K562 (cell line): Measurements from ENCODE around the gene TRABD. TPM values are rescaled to one million over a fixed set of nuclear protein-coding genes. Genes with fewer than 3 reads are reported as not detected.

ENCODE experiments used
- ATAC-seq: fragments of 200-7000 bp; cut with Tn5 transposase; 3 replicates; pipeline ENCODE4 v1.9.1; 2020; ENCODE audit warnings: moderate library complexity
- BruUV-seq: library from RNA; stranded (reverse); fragments of 400-500 nt; replicated peaks from 2 replicates; lab custom pipeline; 2021; lab: Mats Ljungman, UMichigan
- CTCF ChIA-PET: fragments of 300-600 bp; formaldehyde crosslinking; extraction: SDS; loops from one replicate; lab custom pipeline; 2021; ENCODE audit warnings: low intra/inter-chr PET ratio; lab: Yijun Ruan, JAX
- POLR2A ChIA-PET: fragments of 300-600, 350-650 bp; sonication (Branson Sonifier 250); formaldehyde crosslinking; extraction: SDS; loops from one replicate; lab custom pipeline; 2021; ENCODE audit warnings: antibody characterized with exemption, inconsistent platforms; lab: Yijun Ruan, JAX
- DNase-seq, 4 experiments: peaks; one replicate each; pipeline versions ENCODE4 v3.0.0 to v3.0.0-alpha.2; 2011 to 2018; ENCODE audit warnings: low spot score in 3 of 4, mixed read lengths in 3 of 4; ENCODE audit errors: extremely low read depth in 1 of 4
- FAIRE-seq: peaks from 2 replicates; lab custom pipeline; 2011; peaks lifted over from hg19 to GRCh38; lab: Jason Lieb, UNC
- H2AFZ ChIP-seq: 2 replicates; pipeline ENCODE4 v1.6.0; 2011; ENCODE audit warnings: low read depth, low read length, control low read depth, inconsistent platforms
- H3K27ac ChIP-seq: fragments of 200-600 bp; 3 replicates; pipeline ENCODE4 v1.8.0; 2011; ENCODE audit warnings: low read depth, mild to moderate bottlenecking, control low read depth, inconsistent platforms, low read length, moderate library complexity, mixed read lengths; ENCODE audit errors: extremely low read depth
- H3K27me3 ChIP-seq, 2 experiments: fragments of 300-600 bp in 1 of 2; 2 replicates in 1 of 2; 3 replicates in 1 of 2; pipeline versions ENCODE4 v1.6.0 to v1.8.0; 2011; ENCODE audit warnings: inconsistent platforms in 2 of 2, low read length in 2 of 2, mild to moderate bottlenecking in 1 of 2, mixed read lengths in 1 of 2, moderate library complexity in 1 of 2; ENCODE audit not compliant: control insufficient read depth in 2 of 2, insufficient read depth in 2 of 2
- H3K36me3 ChIP-seq: fragments of 300-600 bp; 3 replicates; pipeline ENCODE4 v1.8.0; 2011; ENCODE audit warnings: mild to moderate bottlenecking, low read length, inconsistent platforms; ENCODE audit not compliant: control insufficient read depth, insufficient read depth
- H3K4me1 ChIP-seq, 2 experiments: fragments of 200-600 bp in 1 of 2; replicated peaks in 1 of 2; 2 replicates in 1 of 2; 3 replicates in 1 of 2; pipeline versions ENCODE4 v1.5.1 to v1.8.0; 2011; ENCODE audit warnings: inconsistent platforms in 2 of 2, low read length in 2 of 2, mild to moderate bottlenecking in 1 of 2, mixed read lengths in 1 of 2, moderate library complexity in 1 of 2; ENCODE audit not compliant: control insufficient read depth in 2 of 2, insufficient read depth in 2 of 2
- H3K4me2 ChIP-seq: 2 replicates; pipeline ENCODE4 v1.6.1; 2011; ENCODE audit warnings: low read length, control low read depth, inconsistent platforms, mixed read lengths; ENCODE audit not compliant: insufficient read depth
- H3K4me3 ChIP-seq: fragments of 200-600 bp; sonication (generic), shearing (Covaris generic); 2 replicates; pipeline ENCODE4 v1.5.1; 2016; ENCODE audit warnings: control low read depth, inconsistent platforms
- H3K79me2 ChIP-seq: fragments of 200-600 bp; 3 replicates; pipeline ENCODE4 v1.8.0; 2011; ENCODE audit warnings: low read length, inconsistent platforms; ENCODE audit not compliant: control insufficient read depth, insufficient read depth
- H3K9ac ChIP-seq, 2 experiments: 2 replicates each; pipeline versions ENCODE4 v1.6.0 to v1.6.1; 2011; ENCODE audit warnings: low read depth in 2 of 2, low read length in 2 of 2, control low read depth in 1 of 2, inconsistent platforms in 1 of 2, mild to moderate bottlenecking in 1 of 2, mixed read lengths in 1 of 2; ENCODE audit not compliant: insufficient read depth in 1 of 2
- H3K9me1 ChIP-seq: one replicate; pipeline ENCODE4 v1.6.0; 2011; ENCODE audit warnings: inconsistent platforms, mild to moderate bottlenecking, low read length, moderate library complexity; ENCODE audit not compliant: control insufficient read depth, insufficient read depth
- H3K9me3 ChIP-seq: replicated peaks from 2 replicates; pipeline ENCODE4 v1.5.1; 2011; ENCODE audit warnings: low read depth, low read length, inconsistent platforms; ENCODE audit not compliant: control insufficient read depth, insufficient read depth
- H4K20me1 ChIP-seq: replicated peaks from 2 replicates; pipeline ENCODE4 v1.6.1; 2011; ENCODE audit warnings: low read length, inconsistent platforms, mixed read lengths; ENCODE audit not compliant: control insufficient read depth, insufficient read depth
- POLR2G ChIP-seq: fragments of 200-400 bp; formaldehyde crosslinking; IDR thresholded peaks from 2 replicates; pipeline ENCODE4 v1.6.1; 2017; ENCODE audit warnings: low read depth, mild to moderate bottlenecking, antibody characterized with exemption, low read length, moderate library complexity
- TAF7 ChIP-seq: fragments of 450-650 bp; IDR thresholded peaks from 2 replicates; pipeline ENCODE4 v1.6.1; 2016; ENCODE audit warnings: missing genetic modification characterization, missing compliant biosample characterization
- WGBS: fragments of 100-300 bp; shearing (Covaris generic); methylation state at CpG from one replicate; pipeline ENCODE4 v1.1.6; 2016; ENCODE audit warnings: low coverage, mixed read lengths; ENCODE audit not compliant: insufficient coverage; ENCODE audit errors: missing lambda C conversion rate; 5-methylcytosine and 5-hydroxymethylcytosine counted together
- in situ Hi-C: fragments of 300-500 bp; cut with MboI; formaldehyde crosslinking; loops from 4 replicates; pipeline ENCODE4 v1.15.0; 2018; ENCODE audit warnings: inconsistent platforms, mixed read lengths
- intact Hi-C: fragments of 100-400 bp; cut with micrococcal nuclease; formaldehyde crosslinking; loops from 2 replicates; pipeline ENCODE4 v1.14.2; 2022
- polyA plus RNA-seq, 8 experiments: library from polyadenylated mRNA; depleted of rRNA in 4 of 8; stranded (reverse) in 5 of 8; unstranded in 3 of 8; fragments of >200 nt; fragmentation: Nextera tagmentation in 2 of 8; fragmentation: Illumina TruSeq in 1 of 8; extraction: Ambion mirVana in 2 of 8; extraction: Trizol in 1 of 8; gene quantifications; 2 replicates each; pipeline versions ENCODE4 v1.2.1 to v1.2.3, GENCODE V29; 2011 to 2014; ENCODE audit warnings: inconsistent platforms in 1 of 8, missing spikeins in 1 of 8
- total RNA-seq, 7 experiments: library from RNA; depleted of rRNA in 6 of 7; stranded (reverse); fragments of >200 nt in 6 of 7; fragmentation: Illumina TruSeq in 2 of 7; extraction: Trizol in 2 of 7; gene quantifications; 2 replicates each; pipeline versions ENCODE4 v1.2.1 to v1.2.3, GENCODE V29; 2011 to 2021; ENCODE audit warnings: low replicate concordance in 1 of 7
- TF ChIP-seq, protein P1 (sequence below): sonication (generic); formaldehyde crosslinking; IDR thresholded peaks from 2 replicates; pipeline ENCODE4 v1.8.1; 2023; ENCODE audit warnings: mild to moderate bottlenecking, missing genetic modification reagents

Gene TRABD
- total and polyA plus RNA-seq, 9 of the 15 experiments (the other 6 are each of a cell fraction or from before 2014, with no cell fraction given): 0.08 to 62.9 (median 14.0) TPM

DNA sequence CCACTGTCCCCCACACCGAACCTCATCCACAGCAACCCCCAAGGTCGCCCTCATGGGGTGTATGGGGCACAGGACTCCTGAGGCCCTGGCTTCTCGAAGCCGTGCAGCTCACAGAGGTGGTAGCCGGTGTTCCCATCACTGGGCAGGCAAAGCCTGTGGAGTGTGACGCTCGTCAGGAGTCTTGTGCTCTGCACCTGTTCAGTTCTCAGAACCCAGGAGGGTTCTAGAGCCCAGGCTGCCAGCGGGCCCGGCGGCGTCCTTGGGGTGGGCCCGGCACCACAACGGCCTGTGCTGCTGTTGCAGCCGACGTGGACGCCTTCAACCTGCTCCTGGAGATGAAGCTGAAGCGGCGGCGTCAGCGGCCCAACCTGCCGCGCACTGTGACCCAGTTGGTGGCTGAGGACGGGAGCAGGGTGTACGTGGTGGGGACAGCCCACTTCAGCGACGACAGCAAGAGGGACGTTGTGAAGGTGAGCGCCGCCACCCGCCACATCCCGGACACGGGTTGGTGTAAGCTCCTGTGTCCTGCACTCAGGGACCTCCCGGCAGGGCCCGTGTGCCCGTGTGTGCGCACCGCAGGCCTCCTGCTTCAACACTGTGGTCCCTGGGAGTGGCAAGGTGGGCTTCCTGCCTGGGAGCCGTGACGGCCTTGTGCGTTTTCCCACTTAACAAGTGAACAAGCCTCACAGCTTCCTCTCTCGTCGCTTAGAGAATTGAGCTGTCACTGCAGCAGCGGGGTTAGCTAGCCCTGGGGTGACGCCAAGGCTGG is 8.5 kb downstream of the TRABD start:
- TF ChIP-seq, protein P1, sequence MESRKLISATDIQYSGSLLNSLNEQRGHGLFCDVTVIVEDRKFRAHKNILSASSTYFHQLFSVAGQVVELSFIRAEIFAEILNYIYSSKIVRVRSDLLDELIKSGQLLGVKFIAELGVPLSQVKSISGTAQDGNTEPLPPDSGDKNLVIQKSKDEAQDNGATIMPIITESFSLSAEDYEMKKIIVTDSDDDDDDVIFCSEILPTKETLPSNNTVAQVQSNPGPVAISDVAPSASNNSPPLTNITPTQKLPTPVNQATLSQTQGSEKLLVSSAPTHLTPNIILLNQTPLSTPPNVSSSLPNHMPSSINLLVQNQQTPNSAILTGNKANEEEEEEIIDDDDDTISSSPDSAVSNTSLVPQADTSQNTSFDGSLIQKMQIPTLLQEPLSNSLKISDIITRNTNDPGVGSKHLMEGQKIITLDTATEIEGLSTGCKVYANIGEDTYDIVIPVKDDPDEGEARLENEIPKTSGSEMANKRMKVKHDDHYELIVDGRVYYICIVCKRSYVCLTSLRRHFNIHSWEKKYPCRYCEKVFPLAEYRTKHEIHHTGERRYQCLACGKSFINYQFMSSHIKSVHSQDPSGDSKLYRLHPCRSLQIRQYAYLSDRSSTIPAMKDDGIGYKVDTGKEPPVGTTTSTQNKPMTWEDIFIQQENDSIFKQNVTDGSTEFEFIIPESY (CRISPR knock-in tag): 0 out of 2 replicates have a peak, but pooled peaks have one; percentile 38
- no peak for TF ChIP-seq TAF7 (tag)
- peak; percentile 46; the same call in 1 of the 2 replicates for TF ChIP-seq POLR2G
- TF ChIP-seq, all 486 proteins: peak for 2
- CTCF ChIA-PET: no interaction called here
- in situ Hi-C loops: no loop called here
- Histone ChIP-seq H4K20me1 (peaks cover 5% of the 10 kb centered on the region), H3K9me1 (peaks cover 7% of the 10 kb centered on the region), H3K4me1 (peaks cover 12 to 56% of the 10 kb centered on the region in 2 experiments), H3K9me3 (no peaks in the 10 kb centered on the region), H3K79me2 (peaks cover 36% of the 10 kb centered on the region), H3K4me3 (no peak overlapping the region), H3K27ac (no peak overlapping the region), H3K27me3 (no peaks in the 10 kb centered on the region), H2AFZ (no peak overlapping the region), H3K4me2 (no peak overlapping the region), H3K9ac (peak overlapping the region in 1 of 2 experiments; percentile 64; a peak in 1 of 4 replicates), H3K36me3 (peaks cover 58% of the 10 kb centered on the region; the same call in 2 of the 3 replicates)
- DNase-seq (no peak), FAIRE-seq (no peak), ATAC-seq (no peak)
- no TSS peak for BruUV-seq
- WGBS: 95% methylated on average over 24 of the region's 44 CpGs
- intact Hi-C loops: no loop called here
- POLR2A ChIA-PET: no interaction called here
